ENCODE data around the gene PLSCR5. TPM values are rescaled to one million over a fixed set of nuclear protein-coding genes. Genes with fewer than 3 reads are reported as not detected.

PLSCR5 gene
- total RNA-seq, 1 donor from 2014 or later: not detected

GRCh38 chr3:146544002-146544928 lies 60.9 kb downstream of the PLSCR5 start, which contains the start of gene PLSCR1:
Gene PLSCR1 (minus strand): TSS chr3:146544607. CDS start chr3:146536552, 8,055 bp downstream.
- Histone ChIP-seq H3K4me3 (peak within 1 kb of the TSS; percentile 85), H3K36me3 (no peaks in the 10 kb centered on the region), H3K27ac (replicated peaks) (peak within 1 kb of the TSS; percentile 95), H3K27me3 (ENCODE audit: low read depth) (peaks cover 13% of the 10 kb centered on the region), H3K4me1 (peaks cover 62% of the 10 kb centered on the region), H3K9me3 (replicated peaks) (no peaks in the 10 kb centered on the region)
- no peak for TF ChIP-seq CTCF (IDR thresholded peaks at IDR 0.05; ENCODE audit: borderline replicate concordance)
- peak; percentile 93 for DNase-seq
- intact Hi-C loops (cut with micrococcal nuclease): no loop called here

GRCh38 chr3:146543461-146544001 lies 61.6 kb downstream of the PLSCR5 start:
- intact Hi-C loops (cut with micrococcal nuclease): no loop called here
- H3K9me3 ChIP-seq (replicated peaks): no peaks in the 10 kb centered on the region
- DNase-seq: no peak
- peak overlapping the region; percentile 85 for H3K4me3 ChIP-seq
- no peak for TF ChIP-seq CTCF (IDR thresholded peaks at IDR 0.05; ENCODE audit: borderline replicate concordance)
- H3K36me3 ChIP-seq: no peaks in the 10 kb centered on the region
- H3K4me1 ChIP-seq: peaks cover 69% of the 10 kb centered on the region
- H3K27me3 ChIP-seq (ENCODE audit: low read depth): peaks cover 13% of the 10 kb centered on the region
- peak overlapping the region; percentile 95 for H3K27ac ChIP-seq (replicated peaks)

GRCh38 chr3:146542978-146543377 lies 62.2 kb downstream of the PLSCR5 start:
- intact Hi-C loops (cut with micrococcal nuclease): no loop called here
- DNase-seq: no peak
- H3K27ac ChIP-seq (replicated peaks): peak overlapping the region; percentile 95
- peaks cover 71% of the 10 kb centered on the region for H3K4me1 ChIP-seq
- H3K4me3 ChIP-seq: peak overlapping the region; percentile 85
- H3K27me3 ChIP-seq (ENCODE audit: low read depth): peaks cover 8% of the 10 kb centered on the region
- TF ChIP-seq CTCF (IDR thresholded peaks at IDR 0.05; ENCODE audit: borderline replicate concordance): no peak
- H3K36me3 ChIP-seq: no peaks in the 10 kb centered on the region
- H3K9me3 ChIP-seq (replicated peaks): no peaks in the 10 kb centered on the region

GRCh38 chr3:146542179-146542578 lies 63.0 kb downstream of the PLSCR5 start:
- TF ChIP-seq CTCF (IDR thresholded peaks at IDR 0.05; ENCODE audit: borderline replicate concordance): no peak
- H3K27ac ChIP-seq (replicated peaks): peak overlapping the region; percentile 95
- H3K4me1 ChIP-seq: peaks cover 76% of the 10 kb centered on the region
- intact Hi-C loops (cut with micrococcal nuclease): no loop called here
- DNase-seq: no peak
- peaks cover under 1% of the 10 kb centered on the region for H3K27me3 ChIP-seq (ENCODE audit: low read depth)
- no peaks in the 10 kb centered on the region for H3K9me3 ChIP-seq (replicated peaks)
- peak overlapping the region; percentile 85 for H3K4me3 ChIP-seq
- no peaks in the 10 kb centered on the region for H3K36me3 ChIP-seq

- Histone ChIP-seq H3K36me3 (no peaks in the 10 kb centered on the region), H3K4me3 (peak overlapping the region; percentile 85), H3K9me3 (replicated peaks) (no peaks in the 10 kb centered on the region), H3K27me3 (ENCODE audit: low read depth) (no peaks in the 10 kb centered on the region), H3K27ac (replicated peaks) (peak overlapping the region; percentile 95), H3K4me1 (peaks cover 88% of the 10 kb centered on the region)
- TF ChIP-seq CTCF (IDR thresholded peaks at IDR 0.05; ENCODE audit: borderline replicate concordance): no peak
- intact Hi-C loops (cut with micrococcal nuclease): no loop called here
- no peak for DNase-seq
These were observed 64.2 kb downstream of the PLSCR5 start for GRCh38 chr3:146540978-146541377.

Measured in left ventricle myocardium inferior (tissue), 1 donor.